Astrocyte (in vitro differentiated cells and primary cell): ENCODE data around the gene MROH2A. TPM values are rescaled to one million over a fixed set of nuclear protein-coding genes. Genes with fewer than 3 reads are reported as not detected.

Source experiments
- DNase-seq: peaks from one replicate; pipeline ENCODE4 v3.0.0-alpha.2; 2010; ENCODE audit warnings: low read depth
- FAIRE-seq: peaks from 2 replicates; lab custom pipeline; 2011; peaks lifted over from hg19 to GRCh38; lab: Jason Lieb, UNC
- H2AFZ ChIP-seq: 2 replicates; pipeline ENCODE4 v1.6.0; 2012; ENCODE audit warnings: low read depth, low read length, inconsistent platforms
- H3K27ac ChIP-seq: 2 replicates; pipeline ENCODE4 v1.5.1; 2011; ENCODE audit warnings: low read depth, low read length, inconsistent platforms
- H3K27me3 ChIP-seq: 2 replicates; pipeline ENCODE4 v1.6.0; 2011; ENCODE audit warnings: low read length, inconsistent platforms; ENCODE audit not compliant: insufficient read depth
- H3K36me3 ChIP-seq: 2 replicates; pipeline ENCODE4 v1.5.1; 2011; ENCODE audit warnings: low read length, inconsistent platforms; ENCODE audit not compliant: insufficient read depth
- H3K4me1 ChIP-seq: 2 replicates; pipeline ENCODE4 v1.5.1; 2011; ENCODE audit warnings: low read length, inconsistent platforms; ENCODE audit not compliant: insufficient read depth
- H3K4me2 ChIP-seq: 2 replicates; pipeline ENCODE4 v1.6.0; 2012; ENCODE audit warnings: low read length, inconsistent platforms
- H3K4me3 ChIP-seq: 2 replicates; pipeline ENCODE4 v1.5.1; 2011; ENCODE audit warnings: low read depth, mild to moderate bottlenecking, low read length, inconsistent platforms; ENCODE audit not compliant: insufficient read depth
- H3K79me2 ChIP-seq: 2 replicates; pipeline ENCODE4 v1.6.0; 2012; ENCODE audit warnings: mild to moderate bottlenecking, low read length, inconsistent platforms; ENCODE audit not compliant: insufficient read depth
- H3K9ac ChIP-seq: 2 replicates; pipeline ENCODE4 v1.6.0; 2012; ENCODE audit warnings: mild to moderate bottlenecking, low read length, inconsistent platforms
- H3K9me3 ChIP-seq: 2 replicates; pipeline ENCODE4 v1.5.1; 2012; ENCODE audit warnings: low read depth, mild to moderate bottlenecking, low read length, inconsistent platforms; ENCODE audit not compliant: insufficient read depth
- H4K20me1 ChIP-seq: 2 replicates; pipeline ENCODE4 v1.6.0; 2012; ENCODE audit warnings: low read length, inconsistent platforms; ENCODE audit not compliant: insufficient read depth
- H3K27ac Mint-ChIP-seq: one replicate; pipeline ENCODE4 v1.8.0; 2021; ENCODE audit warnings: mild to moderate bottlenecking, mixed read lengths; ENCODE audit not compliant: unreplicated experiment
- H3K27me3 Mint-ChIP-seq: one replicate; pipeline ENCODE4 v1.8.0; 2021; ENCODE audit warnings: low read depth, mixed read lengths; ENCODE audit not compliant: unreplicated experiment
- H3K36me3 Mint-ChIP-seq: one replicate; pipeline ENCODE4 v1.8.0; 2021; ENCODE audit warnings: low read depth, mixed read lengths; ENCODE audit not compliant: unreplicated experiment
- H3K4me1 Mint-ChIP-seq: one replicate; pipeline ENCODE4 v1.8.0; 2021; ENCODE audit warnings: low read depth, mixed read lengths; ENCODE audit not compliant: unreplicated experiment
- H3K4me3 Mint-ChIP-seq: one replicate; pipeline ENCODE4 v1.8.0; 2021; ENCODE audit warnings: mild to moderate bottlenecking, moderate library complexity, mixed read lengths; ENCODE audit not compliant: unreplicated experiment
- H3K9me3 Mint-ChIP-seq: one replicate; pipeline ENCODE4 v1.8.0; 2021; ENCODE audit warnings: mild to moderate bottlenecking, mixed read lengths; ENCODE audit not compliant: unreplicated experiment
- CTCF ChIP-seq: IDR thresholded peaks from 2 replicates; pipeline ENCODE4 v1.5.1; 2011; ENCODE audit warnings: low read depth, mild to moderate bottlenecking, inconsistent platforms, low read length, moderate library complexity; ENCODE audit not compliant: insufficient read depth
- EZH2 ChIP-seq: IDR thresholded peaks from 2 replicates; pipeline ENCODE4 v1.6.1; 2012; ENCODE audit warnings: mild to moderate bottlenecking, low read length, inconsistent platforms; ENCODE audit not compliant: insufficient read depth
- total RNA-seq: library from RNA; stranded (reverse); gene quantifications from 2 replicates; pipeline ENCODE4 v1.2.1, GENCODE V29; 2021

Gene MROH2A
- total RNA-seq, 1 donor from 2014 or later = not detected

- no peak overlapping the region for H2AFZ ChIP-seq
- no peak for FAIRE-seq
- H3K27ac Mint-ChIP-seq = no peak overlapping the region
- no peak for DNase-seq
- no peaks in the 10 kb centered on the region for H3K36me3 Mint-ChIP-seq
- H4K20me1 ChIP-seq = no peaks in the 10 kb centered on the region
- H3K4me1 Mint-ChIP-seq = no peaks in the 10 kb centered on the region
- peaks cover 4% of the 10 kb centered on the region for H3K27me3 ChIP-seq
- no peaks in the 10 kb centered on the region for H3K4me1 ChIP-seq
- H3K4me3 ChIP-seq = no peak overlapping the region
- H3K27ac ChIP-seq = no peak overlapping the region
- peaks cover 28% of the 10 kb centered on the region for H3K27me3 Mint-ChIP-seq
- no peaks in the 10 kb centered on the region for H3K9me3 ChIP-seq
- no peak overlapping the region for H3K4me3 Mint-ChIP-seq
- no peaks in the 10 kb centered on the region for H3K36me3 ChIP-seq
- H3K4me2 ChIP-seq = no peak overlapping the region
- H3K9ac ChIP-seq = no peak overlapping the region
- TF ChIP-seq CTCF (no peak), EZH2 (no peak)
- H3K9me3 Mint-ChIP-seq = no peaks in the 10 kb centered on the region
- no peaks in the 10 kb centered on the region for H3K79me2 ChIP-seq
Observed at GRCh38 chr2:233814056-233814835, 36.1 kb downstream of the MROH2A start.

DNA sequence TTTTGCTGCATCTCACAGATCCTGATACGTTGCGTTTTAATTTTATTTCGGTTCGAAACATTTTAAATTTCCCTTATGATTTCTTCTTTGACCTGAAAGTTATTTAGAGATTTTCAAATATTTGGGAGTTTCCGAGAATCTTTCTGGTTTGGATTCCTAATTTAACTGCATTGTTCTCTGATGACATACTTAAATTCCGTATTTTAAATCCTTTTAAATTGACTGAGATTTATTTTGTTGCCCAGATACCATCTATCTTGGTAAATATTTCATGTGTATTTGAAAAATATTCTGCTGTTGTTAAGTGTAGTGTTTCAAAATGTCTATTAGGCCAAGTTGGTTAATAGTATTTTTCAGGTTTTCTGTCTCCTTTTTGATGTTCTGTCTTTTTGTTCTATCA is 37.7 kb downstream of the MROH2A start:
- no peak overlapping the region for H3K4me3 Mint-ChIP-seq
- TF ChIP-seq EZH2 (no peak), CTCF (no peak)
- DNase-seq = peak; percentile 20
- H3K36me3 Mint-ChIP-seq = no peaks in the 10 kb centered on the region
- H3K4me1 Mint-ChIP-seq = no peaks in the 10 kb centered on the region
- no peak for FAIRE-seq
- Histone ChIP-seq H3K27ac (no peak overlapping the region), H3K4me2 (no peak overlapping the region), H3K4me3 (no peak overlapping the region), H2AFZ (no peak overlapping the region), H3K9ac (no peak overlapping the region), H3K9me3 (no peaks in the 10 kb centered on the region), H3K27me3 (peaks cover 2% of the 10 kb centered on the region), H3K36me3 (no peaks in the 10 kb centered on the region), H3K79me2 (no peaks in the 10 kb centered on the region), H4K20me1 (no peaks in the 10 kb centered on the region), H3K4me1 (no peaks in the 10 kb centered on the region)
- no peaks in the 10 kb centered on the region for H3K9me3 Mint-ChIP-seq
- no peak overlapping the region for H3K27ac Mint-ChIP-seq
- H3K27me3 Mint-ChIP-seq = peaks cover 30% of the 10 kb centered on the region

DNA sequence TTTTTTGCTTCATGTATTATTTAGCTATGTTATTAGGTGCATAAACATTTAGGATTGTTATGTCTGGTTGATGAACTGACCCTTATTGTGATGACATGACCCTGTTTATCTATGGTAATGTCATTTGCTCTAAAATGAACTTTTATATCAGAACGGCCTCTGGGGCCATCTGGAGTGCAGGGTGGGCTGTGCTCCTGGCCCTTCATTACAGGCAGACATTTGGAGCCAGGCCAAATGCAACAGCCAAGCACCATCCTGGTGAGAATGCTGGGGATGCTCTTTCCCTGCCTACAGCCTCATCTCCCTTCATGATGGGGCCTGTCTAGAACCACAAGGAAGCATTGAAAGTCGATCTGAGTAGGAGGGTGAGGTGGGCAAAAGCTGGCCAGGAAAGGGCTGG is 38.2 kb downstream of the MROH2A start:
- FAIRE-seq (no peak), DNase-seq (no peak)
- H3K36me3 Mint-ChIP-seq = no peaks in the 10 kb centered on the region
- no peaks in the 10 kb centered on the region for H3K9me3 ChIP-seq
- H3K4me3 ChIP-seq = no peak overlapping the region
- H3K4me1 ChIP-seq = no peaks in the 10 kb centered on the region
- no peak for TF ChIP-seq CTCF
- no peak for TF ChIP-seq EZH2
- H3K4me2 ChIP-seq = no peak overlapping the region
- no peak overlapping the region for H2AFZ ChIP-seq
- no peaks in the 10 kb centered on the region for H3K79me2 ChIP-seq
- H3K27me3 ChIP-seq = peaks cover under 1% of the 10 kb centered on the region
- peaks cover 30% of the 10 kb centered on the region for H3K27me3 Mint-ChIP-seq
- no peaks in the 10 kb centered on the region for H3K36me3 ChIP-seq
- no peak overlapping the region for H3K4me3 Mint-ChIP-seq
- H3K27ac Mint-ChIP-seq = no peak overlapping the region
- H3K4me1 Mint-ChIP-seq = no peaks in the 10 kb centered on the region
- H3K9me3 Mint-ChIP-seq = no peaks in the 10 kb centered on the region
- H4K20me1 ChIP-seq = no peaks in the 10 kb centered on the region
- H3K27ac ChIP-seq = no peak overlapping the region
- no peak overlapping the region for H3K9ac ChIP-seq
